ENCODE data around the gene GALR2.

Gene GALR2

GRCh38 chr17:76074390-76075363 is at the start of gene GALR2:
TSS of gene GALR2 (plus strand) at chr17:76074781. CDS start at chr17:76074884, 103 bp downstream.
- Histone ChIP-seq H3K4me3 (ENCODE audit: low read depth, low read length, poor library complexity, severe bottlenecking) (no peak within 1 kb of the TSS), H3K79me2 (ENCODE audit: insufficient read depth, low read length) (peaks cover 8% of the 10 kb centered on the region; the same call in 1 of the 2 replicates), H3K9me3 (ENCODE audit: low read length) (no peaks in the 10 kb centered on the region), H3F3A (ENCODE audit: insufficient read depth, low read length) (no peaks in the 10 kb centered on the region), H3K9me2 (ENCODE audit: low read depth, low read length) (no peaks in the 10 kb centered on the region), H3K4me2 (ENCODE audit: low read length) (no peak within 1 kb of the TSS), H4K20me1 (ENCODE audit: insufficient read depth, low read length) (no peaks in the 10 kb centered on the region), H3K4me1 (ENCODE audit: insufficient read depth, low read length, severe bottlenecking) (peaks cover 17% of the 10 kb centered on the region), H3K27me3 (ENCODE audit: insufficient read depth, low read length) (peaks cover 14% of the 10 kb centered on the region), H3K9ac (ENCODE audit: low read length) (no peak within 1 kb of the TSS), H2AFZ (ENCODE audit: low read length) (no peak within 1 kb of the TSS), H3K36me3 (ENCODE audit: insufficient read depth, low read length) (no peaks in the 10 kb centered on the region; the same call in 1 of the 2 replicates), H3K27ac (ENCODE audit: low read depth, low read length, poor library complexity, severe bottlenecking) (no peak within 1 kb of the TSS)
- no peak for TF ChIP-seq CTCF (IDR thresholded peaks at IDR 0.05; ENCODE audit: low read length)
- TF ChIP-seq EZH2 (IDR thresholded peaks at IDR 0.05; ENCODE audit: borderline replicate concordance, low read length) = no peak

- TF ChIP-seq EZH2 (IDR thresholded peaks at IDR 0.05; ENCODE audit: borderline replicate concordance, low read length) = no peak
- Histone ChIP-seq H4K20me1 (ENCODE audit: insufficient read depth, low read length) (no peaks in the 10 kb centered on the region), H2AFZ (ENCODE audit: low read length) (no peak overlapping the region), H3K27me3 (ENCODE audit: insufficient read depth, low read length) (0 out of 2 replicates have a peak, but pooled peaks cover 5% of the 10 kb centered on the region), H3K4me2 (ENCODE audit: low read length) (no peak overlapping the region), H3K4me3 (ENCODE audit: low read depth, low read length, poor library complexity, severe bottlenecking) (no peak overlapping the region), H3K36me3 (ENCODE audit: insufficient read depth, low read length) (no peaks in the 10 kb centered on the region), H3K9me3 (ENCODE audit: low read length) (no peaks in the 10 kb centered on the region), H3K9ac (ENCODE audit: low read length) (no peak overlapping the region), H3K27ac (ENCODE audit: low read depth, low read length, poor library complexity, severe bottlenecking) (no peak overlapping the region), H3K79me2 (ENCODE audit: insufficient read depth, low read length) (no peaks in the 10 kb centered on the region), H3K9me2 (ENCODE audit: low read depth, low read length) (no peaks in the 10 kb centered on the region), H3F3A (ENCODE audit: insufficient read depth, low read length) (no peaks in the 10 kb centered on the region), H3K4me1 (ENCODE audit: insufficient read depth, low read length, severe bottlenecking) (peaks cover 15% of the 10 kb centered on the region)
Observed at GRCh38 chr17:76025294-76025693, 49.3 kb upstream of the GALR2 start.

- Histone ChIP-seq H3K79me2 (ENCODE audit: insufficient read depth, low read length) (no peaks in the 10 kb centered on the region), H3K36me3 (ENCODE audit: insufficient read depth, low read length) (no peaks in the 10 kb centered on the region), H2AFZ (ENCODE audit: low read length) (no peak overlapping the region), H3F3A (ENCODE audit: insufficient read depth, low read length) (no peaks in the 10 kb centered on the region), H3K9ac (ENCODE audit: low read length) (no peak overlapping the region), H4K20me1 (ENCODE audit: insufficient read depth, low read length) (no peaks in the 10 kb centered on the region), H3K27me3 (ENCODE audit: insufficient read depth, low read length) (0 out of 2 replicates have a peak, but pooled peaks cover 5% of the 10 kb centered on the region), H3K9me2 (ENCODE audit: low read depth, low read length) (no peaks in the 10 kb centered on the region), H3K27ac (ENCODE audit: low read depth, low read length, poor library complexity, severe bottlenecking) (no peak overlapping the region), H3K4me3 (ENCODE audit: low read depth, low read length, poor library complexity, severe bottlenecking) (no peak overlapping the region), H3K4me2 (ENCODE audit: low read length) (no peak overlapping the region), H3K4me1 (ENCODE audit: insufficient read depth, low read length, severe bottlenecking) (peaks cover 14% of the 10 kb centered on the region), H3K9me3 (ENCODE audit: low read length) (no peaks in the 10 kb centered on the region)
- TF ChIP-seq CTCF (IDR thresholded peaks at IDR 0.05; ENCODE audit: low read length) (no peak), EZH2 (IDR thresholded peaks at IDR 0.05; ENCODE audit: borderline replicate concordance, low read length) (no peak)
Observed at GRCh38 chr17:76026714-76027158, 47.8 kb upstream of the GALR2 start.
